ENCODE results near the gene STXBP6. TPM values are rescaled to one million over a fixed set of nuclear protein-coding genes. Genes with fewer than 3 reads are reported as not detected.

STXBP6 gene
- polyA plus RNA-seq, 1 donor (not counting 4 experiments of a cell fraction or from before 2014, with no cell fraction given): 1.4 TPM

- no peak overlapping the region for H3K4me2 ChIP-seq (ENCODE audit: control insufficient read depth, extremely low read depth, insufficient read depth, low read depth, low read length)
- H3K9ac ChIP-seq (ENCODE audit: control insufficient read depth, extremely low read depth, insufficient read depth, low read length): no peak overlapping the region
- no peak overlapping the region for H3K27ac ChIP-seq (ENCODE audit: control insufficient read depth, insufficient read depth, low read length)
- no peaks in the 10 kb centered on the region for H3K36me3 ChIP-seq (ENCODE audit: control insufficient read depth in 2 of 2, extremely low read depth in 1 of 2, insufficient read depth in 2 of 2, low read length in 2 of 2)
- no peak for FAIRE-seq
- no peaks in the 10 kb centered on the region for H3K27me3 ChIP-seq (ENCODE audit: control insufficient read depth, extremely low read depth, insufficient read depth, low read length)
- dilution Hi-C loops (cut with MboI; ENCODE audit: extremely low pct_ligation_motif_present, low sequenced_read_pairs): no loop called here
- H4K20me1 ChIP-seq (ENCODE audit: control insufficient read depth, extremely low read depth, insufficient read depth, low read length): no peaks in the 10 kb centered on the region
- TF ChIP-seq CTCF (optimal IDR thresholded peaks at IDR 0.05 in 1 of 3, IDR thresholded peaks at IDR 0.05 in 1 of 3, conservative IDR thresholded peaks at IDR 0.05 in 1 of 3; ENCODE audit: extremely low read depth in 1 of 3, insufficient read depth in 2 of 3, low read length in 3 of 3) (no peak), EZH2 (IDR thresholded peaks at IDR 0.05; ENCODE audit: low read length) (no peak)
- no peaks in the 10 kb centered on the region for H3K9me3 ChIP-seq (ENCODE audit: control insufficient read depth, low read depth, low read length)
- peaks cover 4% of the 10 kb centered on the region for H3K4me1 ChIP-seq (ENCODE audit: control insufficient read depth, extremely low read depth, insufficient read depth, low read length)
- no peaks in the 10 kb centered on the region for H3K9me1 ChIP-seq (ENCODE audit: control insufficient read depth, extremely low read depth, insufficient read depth, low read length)
- H3K79me2 ChIP-seq (ENCODE audit: control insufficient read depth, insufficient read depth, low read length): no peaks in the 10 kb centered on the region
- H2AFZ ChIP-seq (ENCODE audit: control insufficient read depth, low read length): no peak overlapping the region
- no peak overlapping the region for H3K4me3 ChIP-seq (ENCODE audit: control insufficient read depth in 2 of 3, extremely low read depth in 1 of 3, insufficient read depth in 2 of 3, low read depth in 1 of 3, low read length in 3 of 3)
- no peak for DNase-seq (ENCODE audit: low read depth, low spot score)
These were observed 45.9 kb upstream of the STXBP6 start for GRCh38 chr14:25095736-25096437.

- no peaks in the 10 kb centered on the region for H3K27me3 ChIP-seq (ENCODE audit: control insufficient read depth, extremely low read depth, insufficient read depth, low read length)
- no peaks in the 10 kb centered on the region for H3K36me3 ChIP-seq (ENCODE audit: control insufficient read depth in 2 of 2, extremely low read depth in 1 of 2, insufficient read depth in 2 of 2, low read length in 2 of 2)
- H3K9ac ChIP-seq (ENCODE audit: control insufficient read depth, extremely low read depth, insufficient read depth, low read length): no peak overlapping the region
- FAIRE-seq (no peak), DNase-seq (ENCODE audit: low read depth, low spot score) (no peak)
- no peak overlapping the region for H2AFZ ChIP-seq (ENCODE audit: control insufficient read depth, low read length)
- no peaks in the 10 kb centered on the region for H4K20me1 ChIP-seq (ENCODE audit: control insufficient read depth, extremely low read depth, insufficient read depth, low read length)
- H3K4me1 ChIP-seq (ENCODE audit: control insufficient read depth, extremely low read depth, insufficient read depth, low read length): peaks cover 6% of the 10 kb centered on the region
- H3K79me2 ChIP-seq (ENCODE audit: control insufficient read depth, insufficient read depth, low read length): no peaks in the 10 kb centered on the region
- dilution Hi-C loops (cut with MboI; ENCODE audit: extremely low pct_ligation_motif_present, low sequenced_read_pairs): no loop called here
- no peak overlapping the region for H3K4me2 ChIP-seq (ENCODE audit: control insufficient read depth, extremely low read depth, insufficient read depth, low read depth, low read length)
- no peak overlapping the region for H3K27ac ChIP-seq (ENCODE audit: control insufficient read depth, insufficient read depth, low read length)
- TF ChIP-seq CTCF (optimal IDR thresholded peaks at IDR 0.05 in 1 of 3, IDR thresholded peaks at IDR 0.05 in 1 of 3, conservative IDR thresholded peaks at IDR 0.05 in 1 of 3; ENCODE audit: extremely low read depth in 1 of 3, insufficient read depth in 2 of 3, low read length in 3 of 3): no peak
- TF ChIP-seq EZH2 (IDR thresholded peaks at IDR 0.05; ENCODE audit: low read length): no peak
- H3K4me3 ChIP-seq (ENCODE audit: control insufficient read depth in 2 of 3, extremely low read depth in 1 of 3, insufficient read depth in 2 of 3, low read depth in 1 of 3, low read length in 3 of 3): no peak overlapping the region
- no peaks in the 10 kb centered on the region for H3K9me1 ChIP-seq (ENCODE audit: control insufficient read depth, extremely low read depth, insufficient read depth, low read length)
- H3K9me3 ChIP-seq (ENCODE audit: control insufficient read depth, low read depth, low read length): no peaks in the 10 kb centered on the region
These were observed 44.4 kb upstream of the STXBP6 start for GRCh38 chr14:25094171-25094907.
